Measurements from ENCODE around the gene ZNF81.
"Not testable (repeated sequence)": the region's sequence is repeated elsewhere in the genome, so short reads cannot be mapped to it uniquely, and the experiment has no call there.

Gene ZNF81

GRCh38 chrX:47936224-47936939, 99.7 kb downstream of the ZNF81 start:
- peak in 3 of 4 experiments; percentile 0 to 9 (median 4) for DNase-seq

GRCh38 chrX:47936940-47937317, 100.2 kb downstream of the ZNF81 start:
- no peak for DNase-seq

DNA sequence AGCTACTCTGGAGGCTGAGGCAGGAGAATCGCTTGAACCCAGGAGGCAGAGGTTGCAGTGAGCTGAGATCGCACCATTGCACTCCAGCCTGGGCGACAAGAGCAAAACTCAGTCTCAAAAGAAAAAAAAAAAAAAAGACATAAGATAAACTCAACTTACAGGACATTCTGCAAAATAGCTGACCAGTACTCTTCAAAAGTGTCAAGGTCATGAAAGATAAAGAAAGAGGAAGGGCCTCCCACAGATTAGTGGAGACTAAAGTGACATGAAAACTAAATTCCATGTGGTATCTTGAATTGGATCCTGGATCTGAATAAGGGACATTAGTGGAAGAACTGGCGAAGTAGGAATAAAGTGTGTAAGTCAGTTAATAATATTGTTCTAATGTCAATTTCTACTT, 103.7 kb downstream of the ZNF81 start:
- DNase-seq = peak in 1 of 4 experiments; percentile 1

- DNase-seq = peak in 1 of 4 experiments; percentile 0
Observed at GRCh38 chrX:47941423-47941822, 104.7 kb downstream of the ZNF81 start.

DNA sequence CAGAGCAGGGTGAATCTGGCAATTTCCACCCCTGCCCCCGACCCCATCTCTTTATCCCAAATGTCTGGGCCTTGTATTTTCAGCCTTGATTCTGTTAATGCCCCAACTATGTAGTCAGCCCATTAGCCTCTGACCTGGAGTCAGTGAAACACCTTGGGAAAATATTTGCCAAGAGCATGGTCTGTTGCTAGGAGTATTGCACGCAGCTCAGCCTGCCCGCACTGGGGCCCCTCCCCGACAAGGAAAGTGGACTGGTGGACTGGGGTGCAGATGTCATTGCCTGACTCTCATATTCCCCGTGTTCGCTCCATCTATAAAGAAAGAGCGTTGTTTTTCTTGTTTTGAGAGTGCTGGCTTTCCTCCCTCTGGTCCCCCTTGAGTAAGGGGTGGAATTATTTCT, 118.6 kb downstream of the ZNF81 start:
- DNase-seq = not testable (repeated sequence)

GRCh38 chrX:47956016-47956415, 119.3 kb downstream of the ZNF81 start:
- no peak for DNase-seq

- not testable (repeated sequence) for DNase-seq
Observed at GRCh38 chrX:47958206-47958605, 121.5 kb downstream of the ZNF81 start.

DNA sequence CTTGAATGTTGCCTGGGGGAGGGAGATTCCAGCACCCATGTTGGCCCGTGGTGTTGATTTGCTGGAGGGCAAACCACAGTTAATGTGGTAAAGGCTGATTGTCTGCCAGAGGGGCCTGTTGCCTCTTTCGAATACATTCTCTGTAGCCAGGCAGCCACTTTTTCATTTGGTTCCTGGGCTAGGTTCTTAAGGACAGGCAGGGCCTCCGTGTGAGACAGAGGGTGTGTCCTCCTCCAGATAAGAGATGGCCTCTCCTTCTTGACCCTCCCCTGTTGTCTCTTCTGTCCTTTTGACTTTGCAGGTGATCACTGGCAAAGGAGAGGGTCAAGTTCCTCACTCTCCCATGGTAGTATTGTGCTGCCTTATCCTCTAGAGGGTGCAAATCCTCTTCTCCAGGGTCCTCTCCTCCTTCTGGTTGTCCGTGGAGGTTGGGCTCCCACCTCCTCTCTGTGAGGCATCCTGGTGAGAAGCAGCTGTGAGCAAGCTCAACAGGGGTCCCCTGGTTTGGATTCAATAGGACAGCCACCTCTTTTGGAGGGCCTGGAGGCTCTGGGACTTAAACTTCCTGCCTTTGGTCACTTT, 122.2 kb downstream of the ZNF81 start:
- DNase-seq = peak in 3 of 4 experiments; percentile 4 to 26 (median 7)

- DNase-seq = peak; percentile 50 to 79 (median 70)
Observed at GRCh38 chrX:47960406-47960805, 123.7 kb downstream of the ZNF81 start.

DNA sequence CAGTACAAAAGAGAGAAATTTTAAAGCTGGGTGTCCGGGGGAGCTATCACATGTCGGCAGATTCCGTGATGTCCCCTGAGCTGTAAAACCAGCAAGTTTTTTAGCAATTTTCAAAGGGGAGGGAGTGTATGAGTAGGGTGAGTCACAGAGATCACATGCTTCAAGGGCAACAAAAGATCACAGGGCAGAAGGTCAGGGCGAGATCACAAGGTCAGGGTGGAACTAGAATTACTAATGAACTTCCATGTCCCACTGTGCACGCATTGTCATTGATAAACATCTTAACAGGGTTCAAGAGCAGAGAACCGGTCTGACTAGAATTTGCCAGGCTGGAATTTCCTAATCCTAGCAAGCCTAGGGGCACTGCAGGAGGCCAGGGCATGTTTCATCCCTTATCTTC, 125.1 kb downstream of the ZNF81 start:
- peak in 1 of 4 experiments; percentile 4 for DNase-seq

- not testable (repeated sequence) for DNase-seq
Observed at GRCh38 chrX:47965526-47965925, 128.8 kb downstream of the ZNF81 start.

Data from suppressor macrophage (primary cell).